T-cell (primary cell): ENCODE data around the gene S100A1. TPM values are rescaled to one million over a fixed set of nuclear protein-coding genes. Genes with fewer than 3 reads are reported as not detected.
"Not testable (repeated sequence)": the region's sequence is repeated elsewhere in the genome, so short reads cannot be mapped to it uniquely, and the experiment has no call there.

ENCODE experiments used
- ATAC-seq, 4 experiments: fragments of 200-7000 bp in 3 of 4; fragments of 150-1000 bp in 1 of 4; cut with Tn5 transposase; replicated peaks in 1 of 4; 1 replicate in 3 of 4; 2 replicates in 1 of 4; pipeline ENCODE4 v1.10.0; 2021; ENCODE audit warnings: moderate library complexity in 3 of 4, mild to moderate bottlenecking in 2 of 4, moderate number of reproducible peaks in 1 of 4
- CTCF ChIA-PET, 2 donors: fragments of 300-600 bp; sonication (Branson Sonifier 250); formaldehyde crosslinking; loops; one replicate each; lab custom pipeline; 2022; ENCODE audit warnings: antibody characterized with exemption in 2 of 2; lab: Charles Lee
- POLR2A ChIA-PET, 2 donors: fragments of 300-600 bp; sonication (Branson Sonifier 250); formaldehyde crosslinking; loops; one replicate each; lab custom pipeline; 2022; ENCODE audit warnings: antibody characterized with exemption in 2 of 2; lab: Charles Lee
- DNase-seq, 35 experiments: peaks; one replicate each; pipeline versions ENCODE4 v3.0.0 to v3.0.0-alpha.2; 2013 to 2023
- H3K27ac ChIP-seq: one replicate; pipeline ENCODE4 v1.5.1; 2013; ENCODE audit warnings: low read length
- H3K27me3 ChIP-seq, 2 experiments: replicated peaks in 1 of 2; 1 replicate in 1 of 2; 2 replicates in 1 of 2; pipeline versions ENCODE4 v1.6.1 to v1.7.0; 2013; ENCODE audit warnings: low read length in 1 of 2, mixed read lengths in 1 of 2; ENCODE audit not compliant: control insufficient read depth in 2 of 2, insufficient read depth in 2 of 2; ENCODE audit errors: extremely low read depth in 1 of 2
- H3K36me3 ChIP-seq, 2 donors: 1 replicate in 1 of 2; 2 replicates in 1 of 2; pipeline versions ENCODE4 v1.6.1 to v1.7.0; 2013; ENCODE audit warnings: low read length in 1 of 2; ENCODE audit not compliant: control insufficient read depth in 2 of 2, insufficient read depth in 1 of 2; ENCODE audit errors: extremely low read depth in 1 of 2
- H3K4me1 ChIP-seq, 2 experiments: 1 replicate in 1 of 2; 2 replicates in 1 of 2; pipeline versions ENCODE4 v1.6.1 to v1.7.0; 2013; ENCODE audit warnings: low read length in 2 of 2, mixed read lengths in 1 of 2; ENCODE audit not compliant: insufficient read depth in 2 of 2, control insufficient read depth in 1 of 2; ENCODE audit errors: extremely low read depth in 1 of 2
- H3K4me3 ChIP-seq, 2 donors: 1 replicate in 1 of 2; 2 replicates in 1 of 2; pipeline versions ENCODE4 v1.5.1 to v1.7.0; 2013; ENCODE audit warnings: mild to moderate bottlenecking in 2 of 2, low read length in 1 of 2, moderate library complexity in 1 of 2; ENCODE audit not compliant: control insufficient read depth in 1 of 2; ENCODE audit errors: extremely low read depth in 1 of 2
- H3K9me3 ChIP-seq: 2 replicates; pipeline ENCODE4 v1.7.0; 2013
- H3K27ac Mint-ChIP-seq, 2 donors: one replicate each; pipeline ENCODE4 v1.8.0; 2020 to 2021; ENCODE audit warnings: mild to moderate bottlenecking in 2 of 2, mixed read lengths in 2 of 2
- H3K27me3 Mint-ChIP-seq, 2 donors: one replicate each; pipeline ENCODE4 v1.8.0; 2021 to 2022; ENCODE audit warnings: mixed read lengths in 2 of 2
- H3K36me3 Mint-ChIP-seq: one replicate; pipeline ENCODE4 v1.8.0; 2021; ENCODE audit warnings: mixed read lengths
- H3K4me1 Mint-ChIP-seq, 3 donors: one replicate each; pipeline ENCODE4 v1.8.0; 2020 to 2022; ENCODE audit warnings: mixed read lengths in 3 of 3, mild to moderate bottlenecking in 1 of 3
- H3K4me3 Mint-ChIP-seq, 3 donors: one replicate each; pipeline ENCODE4 v1.8.0; 2020 to 2022; ENCODE audit warnings: mild to moderate bottlenecking in 3 of 3, mixed read lengths in 3 of 3, moderate library complexity in 3 of 3
- H3K9me3 Mint-ChIP-seq, 3 donors: one replicate each; pipeline ENCODE4 v1.8.0; 2020 to 2022; ENCODE audit warnings: mixed read lengths in 3 of 3
- WGBS: methylation state at CpG from one replicate; pipeline ENCODE4 v1.1.5; 2013; ENCODE audit warnings: missing lambda C conversion rate; ENCODE audit not compliant: insufficient coverage; 5-methylcytosine and 5-hydroxymethylcytosine counted together
- total RNA-seq, 35 experiments: library from RNA in 6 of 35; stranded (reverse) in 6 of 35; fragments of 120-200 nt in 1 of 35; gene quantifications; one replicate each; pipeline versions ENCODE4 v1.2.1 to v1.2.4 and lab custom pipeline; 2013 to 2026

The S100A1 gene
- total RNA-seq, 5 donors from 2014 or later (not counting 1 experiment from before 2014, with no cell fraction given): not detected

DNA sequence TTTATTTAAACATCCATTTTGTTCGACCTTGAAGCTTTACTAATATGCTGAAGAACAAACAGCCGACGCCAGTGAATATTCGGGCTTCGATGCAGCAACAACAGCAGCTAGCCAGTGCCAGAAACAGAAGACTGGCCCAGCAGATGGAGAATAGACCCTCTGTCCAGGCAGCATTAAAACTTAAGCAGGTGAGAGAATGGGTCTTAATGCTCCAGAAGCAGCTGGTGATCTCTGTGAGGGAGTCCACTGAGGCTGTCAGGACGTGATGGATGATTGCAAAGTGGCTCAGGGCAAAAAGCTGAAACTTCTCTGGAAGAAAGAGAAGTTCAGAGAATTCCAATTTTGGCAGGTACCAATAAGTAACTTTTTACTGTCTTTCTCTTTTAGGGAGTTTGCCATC, 10.0 kb downstream of the S100A1 start:
- 98% methylated on average over 5 of the region's 6 CpGs for WGBS
- Histone ChIP-seq H3K36me3 (peaks cover 11 to 72% of the 10 kb centered on the region in 2 donors), H3K9me3 (no peaks in the 10 kb centered on the region), H3K27me3 (no peaks in the 10 kb centered on the region), H3K4me3 (no peak overlapping the region), H3K27ac (no peak overlapping the region), H3K4me1 (peaks cover 6 to 36% of the 10 kb centered on the region in 2 experiments)
- CTCF ChIA-PET: interaction anchor here in 1 of 2 donors (0.7 to 1.1 kb wide), 2 partner anchors 17 to 26 kb away, joined by 3 to 4 read pairs; partner anchors contain the start of gene S100A16
- DNase-seq: no peak
- H3K4me3 Mint-ChIP-seq: no peak overlapping the region
- H3K27ac Mint-ChIP-seq: no peak overlapping the region
- no peaks in the 10 kb centered on the region for H3K27me3 Mint-ChIP-seq
- no peak for ATAC-seq
- peaks cover 50 to 66% (median 57%) of the 10 kb centered on the region in 3 donors for H3K4me1 Mint-ChIP-seq
- POLR2A ChIA-PET: interaction anchor here in 1 of 2 donors (0.7 kb wide), 1 partner anchor 13 kb away, joined by 3 read pairs; no protein-coding TSS in a partner anchor
- no peaks in the 10 kb centered on the region for H3K9me3 Mint-ChIP-seq
- H3K36me3 Mint-ChIP-seq: peaks cover 30% of the 10 kb centered on the region

GRCh38 chr1:153639280-153639679, 11.0 kb downstream of the S100A1 start:
- CTCF ChIA-PET: interaction anchor here in 1 of 2 donors (0.6 kb wide), 1 partner anchor 499 kb away, joined by 3 read pairs; no protein-coding TSS in a partner anchor
- POLR2A ChIA-PET: interaction anchor here in 1 of 2 donors (0.5 kb wide), 1 partner anchor 197 kb away, joined by 3 read pairs; no protein-coding TSS in a partner anchor
- H3K9me3 ChIP-seq: no peaks in the 10 kb centered on the region
- Mint-ChIP-seq H3K27ac (no peak overlapping the region), H3K27me3 (no peaks in the 10 kb centered on the region), H3K4me1 (peaks cover 50 to 72% (median 60%) of the 10 kb centered on the region in 3 donors), H3K4me3 (no peak overlapping the region), H3K36me3 (peaks cover 39% of the 10 kb centered on the region), H3K9me3 (no peaks in the 10 kb centered on the region)
- DNase-seq (no peak), ATAC-seq (no peak)
- WGBS: no CpG with 5 or more reads among the region's 3 CpGs
- H3K4me1 ChIP-seq: peaks cover 6 to 31% of the 10 kb centered on the region in 2 experiments
- H3K36me3 ChIP-seq: peaks cover 11 to 82% of the 10 kb centered on the region in 2 donors
- no peaks in the 10 kb centered on the region for H3K27me3 ChIP-seq
- H3K4me3 ChIP-seq: no peak overlapping the region
- no peak overlapping the region for H3K27ac ChIP-seq

DNA sequence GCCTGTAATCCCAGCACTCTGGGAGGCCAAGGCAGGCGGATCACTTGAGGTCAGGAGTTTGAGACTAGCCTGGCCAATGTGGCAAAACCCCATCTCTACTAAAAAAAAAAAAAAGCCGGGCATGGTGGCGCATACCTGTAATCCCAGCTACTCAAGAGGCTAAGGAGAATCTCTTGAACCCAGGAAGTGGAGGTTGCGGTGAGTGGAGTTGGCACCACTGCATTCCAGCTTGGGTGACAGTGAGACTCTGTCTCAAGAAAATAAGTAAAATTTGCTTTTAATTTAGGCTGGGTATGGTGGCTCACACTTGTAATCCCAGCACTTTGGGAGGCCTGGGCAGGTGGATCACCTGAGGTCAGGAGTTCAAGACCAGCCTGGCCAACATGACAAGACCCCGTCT, 12.0 kb downstream of the S100A1 start:
- H3K27me3 ChIP-seq, CTCF ChIA-PET, H3K9me3 Mint-ChIP-seq, H3K4me3 Mint-ChIP-seq, DNase-seq, ATAC-seq, H3K4me3 ChIP-seq, H3K9me3 ChIP-seq, H3K27ac ChIP-seq, H3K27me3 Mint-ChIP-seq, H3K27ac Mint-ChIP-seq: not testable (repeated sequence)
- WGBS: 100% methylated on average over 2 of the region's 5 CpGs
- Mint-ChIP-seq H3K4me1 (peaks cover 55 to 76% (median 65%) of the 10 kb centered on the region in 3 donors), H3K36me3 (peaks cover 42% of the 10 kb centered on the region)
- Histone ChIP-seq H3K4me1 (peaks cover 6 to 30% of the 10 kb centered on the region in 2 experiments), H3K36me3 (peaks cover 14 to 91% of the 10 kb centered on the region in 2 donors)
- POLR2A ChIA-PET: interaction anchor here in 1 of 2 donors (0.6 to 0.7 kb wide), 2 partner anchors 17 to 46 kb away, joined by 3 to 7 read pairs; no protein-coding TSS in a partner anchor

DNA sequence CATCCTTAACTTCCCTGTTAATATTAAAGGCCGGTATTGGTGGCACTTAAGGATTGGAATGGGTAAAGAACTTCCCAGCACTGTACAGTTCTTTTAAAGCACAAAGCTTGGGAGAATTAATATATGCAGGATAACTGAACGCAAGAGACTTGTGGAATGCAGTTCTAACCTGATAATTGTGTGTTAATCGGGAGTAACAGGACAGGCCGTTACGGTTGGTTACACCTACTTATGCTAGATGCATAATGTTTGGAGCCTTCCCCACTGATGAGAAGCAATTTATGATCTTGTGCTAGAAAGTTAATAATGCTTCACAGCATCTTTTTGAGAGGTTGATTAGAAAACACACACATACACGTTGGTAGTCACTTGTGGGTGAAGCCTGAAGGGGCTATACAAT, 12.6 kb downstream of the S100A1 start:
- CTCF ChIA-PET: no interaction called here
- no peak overlapping the region for H3K4me3 ChIP-seq
- peaks cover 62 to 79% (median 68%) of the 10 kb centered on the region in 3 donors for H3K4me1 Mint-ChIP-seq

DNA sequence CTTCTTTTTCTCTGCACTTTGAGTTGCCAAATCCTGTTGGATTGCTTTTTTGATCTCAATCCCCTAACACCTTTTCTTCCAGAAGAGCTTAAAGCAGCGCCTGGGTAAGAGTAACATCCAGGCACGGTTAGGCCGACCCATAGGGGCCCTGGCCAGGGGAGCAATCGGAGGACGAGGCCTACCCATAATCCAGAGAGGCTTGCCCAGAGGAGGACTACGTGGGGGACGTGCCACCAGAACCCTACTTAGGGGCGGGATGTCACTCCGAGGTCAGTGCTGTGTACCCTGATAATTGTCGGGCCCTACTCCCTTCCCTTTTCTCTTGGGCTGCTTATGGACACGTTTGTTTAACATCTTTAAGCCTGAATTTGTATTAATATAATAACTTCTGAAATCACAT, 13.9 kb downstream of the S100A1 start:
- Mint-ChIP-seq H3K36me3 (peaks cover 52% of the 10 kb centered on the region), H3K27me3 (no peaks in the 10 kb centered on the region), H3K4me1 (peaks cover 68 to 76% (median 69%) of the 10 kb centered on the region in 3 donors), H3K27ac (peak overlapping the region in 1 of 2 donors; percentile 59), H3K4me3 (no peak overlapping the region), H3K9me3 (no peaks in the 10 kb centered on the region)
- ChIA-PET POLR2A (interaction anchor here in 1 of 2 donors (0.6 kb wide), 1 partner anchor 9 kb away, joined by 9 read pairs; no protein-coding TSS in a partner anchor), CTCF (no interaction called here)
- Histone ChIP-seq H3K4me1 (peaks cover 9 to 23% of the 10 kb centered on the region in 2 experiments), H3K9me3 (no peaks in the 10 kb centered on the region), H3K27me3 (no peaks in the 10 kb centered on the region), H3K36me3 (peaks cover 22 to 96% of the 10 kb centered on the region in 2 donors), H3K4me3 (no peak overlapping the region), H3K27ac (no peak overlapping the region)
- WGBS: 100% methylated on average over 5 of the region's 11 CpGs
- DNase-seq (peak in 1 of 35 experiments; percentile 17), ATAC-seq (no peak)

More for the DNA sequence above, 12.6 kb downstream of the S100A1 start:
- Mint-ChIP-seq H3K4me3 (no peak overlapping the region), H3K27ac (peak overlapping the region in 1 of 2 donors; percentile 13), H3K9me3 (no peaks in the 10 kb centered on the region), H3K36me3 (peaks cover 48% of the 10 kb centered on the region), H3K27me3 (no peaks in the 10 kb centered on the region)
- 80% methylated on average over 3 of the region's 6 CpGs for WGBS
- Histone ChIP-seq H3K36me3 (peaks cover 18 to 96% of the 10 kb centered on the region in 2 donors), H3K27me3 (no peaks in the 10 kb centered on the region), H3K4me1 (peaks cover 10 to 23% of the 10 kb centered on the region in 2 experiments), H3K27ac (no peak overlapping the region), H3K9me3 (no peaks in the 10 kb centered on the region)
- DNase-seq (no peak), ATAC-seq (no peak)
- POLR2A ChIA-PET: interaction anchor here in 1 of 2 donors (0.6 kb wide), 1 partner anchor 11 kb away, joined by 3 read pairs; no protein-coding TSS in a partner anchor

DNA sequence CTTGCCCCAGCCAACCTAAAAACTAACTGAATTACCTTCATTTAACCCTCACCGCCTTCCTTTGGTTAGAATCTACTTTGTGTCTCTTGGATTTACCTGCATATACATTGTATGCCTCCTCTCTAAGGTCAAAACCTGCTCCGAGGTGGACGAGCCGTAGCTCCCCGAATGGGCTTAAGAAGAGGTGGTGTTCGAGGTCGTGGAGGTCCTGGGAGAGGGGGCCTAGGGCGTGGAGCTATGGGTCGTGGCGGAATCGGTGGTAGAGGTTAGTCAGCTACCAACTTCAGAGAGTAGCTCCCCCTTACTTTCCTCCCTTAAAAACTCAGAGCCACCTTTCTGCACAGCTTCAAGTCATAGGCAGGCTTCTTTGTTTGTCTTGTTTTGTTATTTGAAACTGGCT, 14.9 kb downstream of the S100A1 start:
- Histone ChIP-seq H3K9me3 (no peaks in the 10 kb centered on the region), H3K27ac (no peak overlapping the region), H3K27me3 (no peaks in the 10 kb centered on the region), H3K36me3 (peaks cover 19 to 91% of the 10 kb centered on the region in 2 donors), H3K4me1 (peaks cover 9 to 30% of the 10 kb centered on the region in 2 experiments), H3K4me3 (no peak overlapping the region)
- H3K9me3 Mint-ChIP-seq: no peaks in the 10 kb centered on the region
- peaks cover 70 to 74% (median 70%) of the 10 kb centered on the region in 3 donors for H3K4me1 Mint-ChIP-seq
- 93% methylated on average over 3 of the region's 11 CpGs for WGBS
- ChIA-PET CTCF (interaction anchor here in 1 of 2 donors (0.6 kb wide), 1 partner anchor 100 kb away, joined by 3 read pairs; no protein-coding TSS in a partner anchor), POLR2A (interaction anchor here in 1 of 2 donors (0.6 kb wide), 1 partner anchor 9 kb away, joined by 4 read pairs; the partner anchor contains the start of gene CHTOP)
- DNase-seq: peak in 1 of 35 experiments; percentile 11
- H3K36me3 Mint-ChIP-seq: peaks cover 50% of the 10 kb centered on the region
- H3K4me3 Mint-ChIP-seq: no peak overlapping the region
- H3K27ac Mint-ChIP-seq: peak overlapping the region; percentile 60 to 87
- no peaks in the 10 kb centered on the region for H3K27me3 Mint-ChIP-seq
- no peak for ATAC-seq
